Breast epithelium (tissue), 3 donors: Measurements from ENCODE around the gene PEBP1.

Source experiments
- POLR2A ChIP-seq: fragments of 450-650 bp; IDR thresholded peaks from one replicate; pipeline ENCODE4 v1.6.1; 2016; ENCODE audit warnings: antibody characterized with exemption, mild to moderate bottlenecking, moderate library complexity
- TF ChIP-seq, protein P1 (sequence below), 3 donors: fragments of 450-650 bp; IDR thresholded peaks; one replicate each; pipeline ENCODE4 v1.5.1; 2016 to 2017; ENCODE audit warnings: antibody characterized with exemption in 3 of 3, mild to moderate bottlenecking in 3 of 3, moderate library complexity in 3 of 3

DNA sequence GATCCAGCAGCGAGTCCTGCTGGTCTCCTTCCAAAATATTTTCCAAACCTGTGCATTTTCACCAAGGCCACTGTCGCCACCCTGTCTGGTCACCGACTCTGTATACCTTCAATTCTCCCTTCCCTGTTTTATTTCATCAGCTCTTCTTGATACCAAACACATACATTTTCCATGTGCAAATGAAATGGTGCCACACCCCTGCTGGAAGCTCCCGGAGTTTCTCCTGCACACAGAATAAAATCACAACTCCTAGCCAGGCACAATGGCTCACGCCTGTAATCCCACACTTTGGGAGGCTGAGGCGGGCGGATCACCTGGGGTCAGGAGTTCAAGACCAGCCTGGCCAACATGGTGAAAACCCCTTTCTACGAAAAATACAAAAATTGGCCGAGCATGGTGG is 46.1 kb upstream of the PEBP1 start:
- TF ChIP-seq, protein P1, sequence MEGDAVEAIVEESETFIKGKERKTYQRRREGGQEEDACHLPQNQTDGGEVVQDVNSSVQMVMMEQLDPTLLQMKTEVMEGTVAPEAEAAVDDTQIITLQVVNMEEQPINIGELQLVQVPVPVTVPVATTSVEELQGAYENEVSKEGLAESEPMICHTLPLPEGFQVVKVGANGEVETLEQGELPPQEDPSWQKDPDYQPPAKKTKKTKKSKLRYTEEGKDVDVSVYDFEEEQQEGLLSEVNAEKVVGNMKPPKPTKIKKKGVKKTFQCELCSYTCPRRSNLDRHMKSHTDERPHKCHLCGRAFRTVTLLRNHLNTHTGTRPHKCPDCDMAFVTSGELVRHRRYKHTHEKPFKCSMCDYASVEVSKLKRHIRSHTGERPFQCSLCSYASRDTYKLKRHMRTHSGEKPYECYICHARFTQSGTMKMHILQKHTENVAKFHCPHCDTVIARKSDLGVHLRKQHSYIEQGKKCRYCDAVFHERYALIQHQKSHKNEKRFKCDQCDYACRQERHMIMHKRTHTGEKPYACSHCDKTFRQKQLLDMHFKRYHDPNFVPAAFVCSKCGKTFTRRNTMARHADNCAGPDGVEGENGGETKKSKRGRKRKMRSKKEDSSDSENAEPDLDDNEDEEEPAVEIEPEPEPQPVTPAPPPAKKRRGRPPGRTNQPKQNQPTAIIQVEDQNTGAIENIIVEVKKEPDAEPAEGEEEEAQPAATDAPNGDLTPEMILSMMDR (IDR thresholded peaks at IDR 0.05) = no peak
- no peak for TF ChIP-seq POLR2A
